HG03039 (cell line): Measurements from ENCODE around the gene AKTIP.
"Not testable (repeated sequence)": the region's sequence is repeated elsewhere in the genome, so short reads cannot be mapped to it uniquely, and the experiment has no call there.

Experiments used
- ATAC-seq: cut with Tn5 transposase; IDR thresholded peaks from one replicate; pipeline ENCODE4 v1.9.1; 2021; ENCODE audit warnings: mild to moderate bottlenecking, moderate library complexity; ENCODE audit not compliant: unreplicated experiment

AKTIP gene

GRCh38 chr16:53502331-53503269, at the start of gene AKTIP:
TSS of gene AKTIP (minus strand) at chr16:53503209. CDS start at chr16:53500259, 2,950 bp downstream.
- ATAC-seq = peak; percentile 20

- peak; percentile 68 for ATAC-seq
Observed at GRCh38 chr16:53549970-53550690, 47.1 kb upstream of the AKTIP start.

- ATAC-seq = no peak
Observed at GRCh38 chr16:53546988-53547391, 44.0 kb upstream of the AKTIP start.

GRCh38 chr16:53545433-53545832, 42.4 kb upstream of the AKTIP start:
- no peak for ATAC-seq

- ATAC-seq = no peak
Observed at GRCh38 chr16:53542283-53542682, 39.3 kb upstream of the AKTIP start.

GRCh38 chr16:53541326-53541725, 38.3 kb upstream of the AKTIP start:
- no peak for ATAC-seq

- not testable (repeated sequence) for ATAC-seq
Observed at GRCh38 chr16:53539759-53540718, 37.0 kb upstream of the AKTIP start.

- ATAC-seq = not testable (repeated sequence)
Observed at GRCh38 chr16:53539346-53539745, 36.3 kb upstream of the AKTIP start.

GRCh38 chr16:53537626-53538025, 34.6 kb upstream of the AKTIP start:
- ATAC-seq = no peak

GRCh38 chr16:53534206-53534605, 31.2 kb upstream of the AKTIP start:
- ATAC-seq = no peak

GRCh38 chr16:53530741-53531140, 27.7 kb upstream of the AKTIP start:
- no peak for ATAC-seq

GRCh38 chr16:53530046-53530445, 27.0 kb upstream of the AKTIP start:
- ATAC-seq = no peak

- no peak for ATAC-seq
Observed at GRCh38 chr16:53529513-53529912, 26.5 kb upstream of the AKTIP start.

- no peak for ATAC-seq
Observed at GRCh38 chr16:53528797-53529196, 25.8 kb upstream of the AKTIP start.

- ATAC-seq = no peak
Observed at GRCh38 chr16:53523971-53524548, 21.1 kb upstream of the AKTIP start.

GRCh38 chr16:53523126-53523804, 20.3 kb upstream of the AKTIP start:
- ATAC-seq = no peak

GRCh38 chr16:53519417-53520091, 16.5 kb upstream of the AKTIP start:
- ATAC-seq = no peak

- ATAC-seq = peak; percentile 91
Observed at GRCh38 chr16:53518550-53519416, 15.8 kb upstream of the AKTIP start.
